Activated T-cell treated with anti-CD3 and anti-CD28 coated beads, Interleukin-2, amount 50 U/mL, for 24 hours (primary cell): ENCODE measurements around the gene ASCL1.

ENCODE experiments used
- DNase-seq: peaks from one replicate; pipeline ENCODE4 v3.0.0-alpha.2; 2020
- H3K27ac Mint-ChIP-seq: 2 replicates; pipeline ENCODE4 v1.8.0; 2020; ENCODE audit warnings: mild to moderate bottlenecking, mixed read lengths
- H3K27me3 Mint-ChIP-seq: 2 replicates; pipeline ENCODE4 v1.8.0; 2020; ENCODE audit warnings: mixed read lengths
- H3K36me3 Mint-ChIP-seq: 2 replicates; pipeline ENCODE4 v1.8.0; 2020; ENCODE audit warnings: low read depth, mixed read lengths
- H3K4me1 Mint-ChIP-seq: 2 replicates; pipeline ENCODE4 v1.8.0; 2020; ENCODE audit warnings: low read depth, mixed read lengths
- H3K4me3 Mint-ChIP-seq: 2 replicates; pipeline ENCODE4 v1.8.0; 2020; ENCODE audit warnings: mild to moderate bottlenecking, moderate library complexity, mixed read lengths
- H3K9me3 Mint-ChIP-seq: 2 replicates; pipeline ENCODE4 v1.8.0; 2020; ENCODE audit warnings: mixed read lengths

ASCL1 gene

DNA sequence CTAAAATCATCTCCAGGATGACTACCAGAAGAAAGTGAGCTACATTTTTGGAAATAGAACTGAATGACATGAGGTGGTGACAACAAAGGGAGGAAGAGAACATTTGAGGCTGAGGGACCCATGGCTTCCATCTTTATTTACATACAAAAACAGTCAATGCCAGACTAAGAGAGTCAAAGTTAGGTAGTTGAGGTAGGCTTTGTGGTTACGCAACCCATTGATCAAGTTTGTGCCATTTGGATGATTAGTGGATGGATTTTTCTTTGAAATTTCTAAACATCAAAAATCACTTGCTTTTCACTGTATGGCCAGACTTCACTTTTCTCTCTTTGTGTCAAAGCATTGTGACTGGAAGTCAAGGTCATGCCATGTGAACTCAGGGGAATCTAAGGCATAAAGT, 22.9 kb downstream of the ASCL1 start:
- no peaks in the 10 kb centered on the region for H3K9me3 Mint-ChIP-seq
- H3K27ac Mint-ChIP-seq, result no peak overlapping the region
- peaks cover 25% of the 10 kb centered on the region for H3K27me3 Mint-ChIP-seq
- H3K4me1 Mint-ChIP-seq, result no peaks in the 10 kb centered on the region
- H3K4me3 Mint-ChIP-seq, result no peak overlapping the region
- H3K36me3 Mint-ChIP-seq, result no peaks in the 10 kb centered on the region
- no peak for DNase-seq

DNA sequence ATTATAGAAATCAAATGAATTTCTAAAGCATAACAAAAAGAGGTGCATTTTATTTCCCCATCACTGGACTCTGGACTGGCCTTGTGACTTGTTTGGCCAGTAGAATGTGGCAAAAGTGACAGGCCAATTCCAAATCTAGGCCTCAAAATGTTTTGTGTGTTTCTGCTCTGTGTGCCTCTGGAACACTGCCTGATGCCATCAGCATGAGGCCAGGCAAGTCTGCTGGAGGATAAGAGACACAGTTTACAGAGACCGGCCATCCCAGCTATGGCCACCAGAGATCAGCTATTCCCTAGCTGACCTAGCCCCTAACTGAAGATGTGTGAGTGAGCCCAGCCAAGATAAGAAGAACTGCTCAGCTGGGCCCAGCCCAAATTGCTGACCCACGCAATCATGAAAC, 32.9 kb downstream of the ASCL1 start:
- Mint-ChIP-seq H3K4me1 (peaks cover 4% of the 10 kb centered on the region), H3K4me3 (no peak overlapping the region), H3K27me3 (peaks cover 4% of the 10 kb centered on the region), H3K36me3 (no peaks in the 10 kb centered on the region), H3K9me3 (no peaks in the 10 kb centered on the region), H3K27ac (no peak overlapping the region)
- DNase-seq, result no peak

DNA sequence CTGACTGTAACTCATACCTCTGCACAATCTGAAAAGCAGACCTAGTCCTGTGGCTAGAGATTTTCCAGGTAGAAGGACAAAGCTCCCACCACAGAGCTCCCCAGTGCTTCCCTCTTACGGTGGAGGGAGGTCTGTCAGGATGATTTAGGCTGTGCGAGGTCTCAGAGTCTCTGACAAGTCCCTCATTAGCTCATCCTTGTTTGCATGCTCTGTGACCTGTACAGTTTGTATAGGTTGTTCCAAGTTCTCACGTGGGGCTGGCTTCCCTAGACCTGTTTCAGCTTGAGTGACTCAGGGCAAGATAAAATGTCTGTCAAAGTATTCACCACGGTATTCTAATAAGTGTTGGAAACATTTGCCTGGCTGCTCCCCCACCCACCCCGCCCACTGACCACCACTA, 34.8 kb downstream of the ASCL1 start:
- Mint-ChIP-seq H3K9me3 (no peaks in the 10 kb centered on the region), H3K4me1 (peaks cover 4% of the 10 kb centered on the region), H3K27ac (no peak overlapping the region), H3K27me3 (peaks cover 4% of the 10 kb centered on the region), H3K36me3 (no peaks in the 10 kb centered on the region), H3K4me3 (no peak overlapping the region)
- DNase-seq, result no peak

DNA sequence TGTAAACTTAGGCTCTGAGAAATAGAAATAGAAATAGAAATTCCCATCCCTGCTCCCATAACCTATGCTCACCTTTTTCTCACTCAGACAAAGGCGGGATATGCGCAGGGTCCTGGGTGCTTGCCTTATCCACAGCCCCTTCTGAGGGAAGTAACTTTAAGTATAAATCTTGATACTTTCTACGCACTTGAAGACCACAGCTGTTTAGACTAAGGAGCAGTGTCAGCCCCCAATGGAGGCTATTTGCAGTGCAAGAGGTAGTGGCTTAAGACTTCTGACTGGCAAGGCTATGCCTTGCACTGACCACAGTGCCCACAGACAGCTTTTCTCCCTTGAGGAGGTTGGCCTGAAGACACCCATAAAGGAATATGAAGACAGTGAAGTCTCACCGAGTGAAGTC, 35.2 kb downstream of the ASCL1 start:
- no peaks in the 10 kb centered on the region for H3K9me3 Mint-ChIP-seq
- H3K4me3 Mint-ChIP-seq, result no peak overlapping the region
- no peak for DNase-seq
- peaks cover 4% of the 10 kb centered on the region for H3K4me1 Mint-ChIP-seq
- peaks cover 4% of the 10 kb centered on the region for H3K27me3 Mint-ChIP-seq
- H3K36me3 Mint-ChIP-seq, result no peaks in the 10 kb centered on the region
- H3K27ac Mint-ChIP-seq, result no peak overlapping the region

DNA sequence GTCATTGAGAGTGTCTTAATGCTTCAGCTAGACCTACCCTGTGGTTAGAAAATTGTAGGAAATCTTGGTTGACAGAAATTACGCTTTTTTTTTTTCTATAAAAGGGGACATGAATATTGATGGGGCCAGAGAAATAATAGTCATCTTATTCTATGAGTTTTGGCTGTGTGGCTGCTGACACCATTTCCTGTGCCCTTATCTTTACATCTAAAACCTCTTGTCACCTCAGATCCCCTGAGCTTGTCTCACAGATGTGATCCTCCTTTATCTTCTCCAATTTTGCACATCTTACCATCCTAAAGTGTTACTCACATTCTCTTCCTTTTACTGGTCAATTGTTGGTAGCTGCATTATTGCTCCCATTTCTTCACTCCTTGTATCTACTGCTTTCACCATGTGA, 36.1 kb downstream of the ASCL1 start:
- peaks cover 2% of the 10 kb centered on the region for H3K9me3 Mint-ChIP-seq
- DNase-seq, result no peak
- H3K4me1 Mint-ChIP-seq, result peaks cover 4% of the 10 kb centered on the region
- no peak overlapping the region for H3K27ac Mint-ChIP-seq
- no peaks in the 10 kb centered on the region for H3K36me3 Mint-ChIP-seq
- peaks cover 2% of the 10 kb centered on the region for H3K27me3 Mint-ChIP-seq
- no peak overlapping the region for H3K4me3 Mint-ChIP-seq

DNA sequence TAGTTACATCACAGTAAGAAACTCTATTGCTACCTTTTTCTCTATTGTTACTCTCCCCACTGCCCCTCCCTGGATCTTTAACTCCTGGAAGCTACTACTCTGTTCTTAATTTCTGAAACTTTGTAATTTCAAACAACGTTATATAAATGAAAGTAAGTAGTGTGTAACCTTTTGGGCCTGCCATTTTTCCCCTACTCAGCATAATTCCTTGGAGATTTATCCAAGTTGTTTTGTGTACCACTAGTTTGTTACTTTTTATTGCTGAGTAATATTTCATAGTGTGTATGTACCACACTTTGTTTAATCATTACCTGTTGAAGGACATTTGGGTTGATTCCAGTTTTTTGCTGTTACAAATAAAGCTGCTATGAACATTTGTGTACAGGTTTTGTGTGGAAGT, 37.9 kb downstream of the ASCL1 start:
- Mint-ChIP-seq H3K4me3 (no peak overlapping the region), H3K36me3 (no peaks in the 10 kb centered on the region), H3K4me1 (peaks cover 4% of the 10 kb centered on the region), H3K9me3 (peaks cover 10% of the 10 kb centered on the region), H3K27ac (no peak overlapping the region), H3K27me3 (no peaks in the 10 kb centered on the region)
- DNase-seq, result no peak
